GM19193 (cell line): ENCODE data around the gene ZFAND6.
A peak's percentile ranks its signal among the peaks of the same experiment; 100 is the strongest.

Experiments used
- POLR2A ChIP-seq: IDR thresholded peaks from 4 replicates; pipeline ENCODE4 v1.6.1; 2011; ENCODE audit not compliant: insufficient read depth, insufficient read length; ENCODE audit errors: extremely low read depth

ZFAND6 gene

DNA sequence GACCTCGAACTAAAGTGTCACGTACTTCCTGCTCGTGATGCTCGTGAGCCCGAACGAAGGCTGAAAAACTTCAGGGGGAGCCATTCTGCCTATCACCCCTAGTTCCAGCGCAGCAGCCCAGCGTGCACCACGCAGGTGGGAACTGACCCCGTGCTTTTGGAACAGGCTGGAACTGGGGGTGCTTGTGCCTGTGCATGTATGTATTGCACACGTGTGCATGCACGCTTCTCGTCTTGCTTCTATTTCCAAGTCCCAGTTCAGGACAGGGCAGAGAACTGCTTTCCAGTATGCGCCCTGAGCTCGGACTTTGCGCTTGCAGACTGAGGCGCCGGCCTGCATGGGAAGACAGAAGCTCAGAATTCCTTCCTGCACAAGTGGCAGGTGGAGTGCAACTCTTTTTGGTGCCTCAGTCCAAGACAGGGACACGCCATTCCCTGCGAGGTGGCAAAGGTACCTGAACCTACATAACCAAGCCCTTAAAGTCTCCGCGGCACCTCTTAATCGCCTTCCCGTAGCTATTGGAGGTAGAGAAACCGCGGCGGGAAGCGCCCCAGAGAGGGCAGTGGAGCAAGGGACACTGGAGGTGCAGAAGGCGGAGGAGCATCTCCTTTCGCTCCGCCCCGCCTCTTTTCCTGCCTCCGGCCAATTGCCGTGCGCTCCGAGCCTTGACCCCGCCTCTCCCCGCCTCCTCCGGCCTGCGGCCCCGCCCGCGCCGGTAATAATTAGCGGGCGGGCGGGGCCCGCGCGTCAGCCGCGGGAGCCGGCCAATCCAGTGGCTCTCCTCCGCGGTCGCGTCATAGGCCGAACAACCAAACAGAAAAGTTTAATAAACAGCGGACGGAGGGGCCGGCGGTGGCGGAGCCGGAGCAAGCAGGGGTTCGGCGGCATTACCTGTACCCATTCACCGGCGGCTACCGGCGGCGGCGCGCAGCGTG lies at the start of gene ZFAND6:
ZFAND6 (plus strand) TSS at position 826 of the 935 bp plus-strand sequence. CDS start 60,669 bp downstream, outside the sequence.
- TF ChIP-seq POLR2A = peak; percentile 80

DNA sequence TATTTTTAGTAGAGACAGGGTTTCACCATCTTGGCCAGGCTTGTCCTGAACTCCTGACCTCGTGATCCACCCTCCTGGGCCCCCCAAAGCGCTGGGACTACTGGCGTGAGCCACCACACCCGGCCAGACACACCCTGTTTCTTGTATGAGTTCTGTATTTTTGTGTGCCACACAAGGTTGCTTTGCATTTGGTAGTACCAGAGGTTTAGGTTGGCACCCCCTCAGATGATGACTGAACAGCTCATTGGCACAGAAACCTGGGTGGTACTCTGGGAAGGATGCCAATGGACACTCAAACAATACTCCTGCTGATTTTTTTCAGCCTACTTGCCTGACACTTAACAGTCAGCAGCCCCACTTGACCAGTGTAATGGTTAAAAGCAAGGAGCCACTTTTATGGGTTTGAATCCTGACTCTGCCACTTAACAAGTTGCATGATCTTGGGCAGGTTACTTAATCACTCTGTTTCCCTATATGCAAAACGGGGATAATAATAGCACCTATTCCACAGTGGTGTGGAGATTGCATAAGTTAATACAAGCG lies 49.3 kb upstream of the ZFAND6 start:
- TF ChIP-seq POLR2A = no peak

DNA sequence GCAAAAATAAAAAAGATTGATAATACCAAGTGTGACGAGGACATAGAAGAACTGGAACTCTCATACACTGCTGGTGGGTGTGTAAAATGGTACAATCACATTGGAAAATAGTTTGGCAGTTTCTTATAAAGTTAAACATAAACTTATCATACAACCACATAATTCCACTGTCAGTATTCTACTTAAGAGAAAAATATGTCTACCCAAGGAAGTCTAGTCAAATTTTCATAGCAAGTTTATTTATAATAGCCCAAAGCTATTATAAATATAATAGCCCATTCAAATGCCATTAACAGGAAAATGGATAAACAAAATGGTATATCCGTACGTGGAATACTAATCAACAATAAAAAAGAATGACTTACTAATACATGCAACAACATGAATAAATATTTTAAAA lies 47.9 kb upstream of the ZFAND6 start:
- no peak for TF ChIP-seq POLR2A

DNA sequence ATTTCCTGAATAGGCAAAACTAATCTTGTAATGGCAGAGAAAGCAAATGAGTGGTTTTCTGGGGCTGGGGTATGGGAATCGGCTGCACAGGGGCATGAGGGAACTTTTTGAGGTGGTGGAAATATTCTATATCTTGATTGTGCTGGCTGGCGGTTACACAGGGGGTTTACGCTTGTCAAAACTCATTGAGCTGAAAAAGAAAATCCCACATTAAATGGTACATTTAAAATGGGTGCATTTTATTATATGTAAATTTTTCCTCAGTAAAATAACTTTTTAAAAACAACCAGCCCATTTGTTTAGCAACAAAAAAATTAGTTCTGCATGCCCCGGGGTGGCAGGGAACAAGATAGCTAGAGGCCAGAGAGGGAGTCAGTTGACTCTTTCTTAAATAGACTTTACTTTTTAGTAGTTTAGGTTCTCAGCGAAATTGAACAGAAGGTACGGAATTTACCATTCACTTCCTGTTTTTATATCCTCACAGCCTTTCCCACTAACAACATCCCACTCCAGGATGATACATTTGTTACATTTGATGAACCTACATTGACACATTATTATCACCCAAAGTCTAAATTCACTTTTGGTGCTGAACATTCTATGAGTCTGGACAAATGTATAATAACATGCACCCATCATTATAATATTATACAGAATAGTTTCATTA lies 47.3 kb upstream of the ZFAND6 start:
- no peak for TF ChIP-seq POLR2A

DNA sequence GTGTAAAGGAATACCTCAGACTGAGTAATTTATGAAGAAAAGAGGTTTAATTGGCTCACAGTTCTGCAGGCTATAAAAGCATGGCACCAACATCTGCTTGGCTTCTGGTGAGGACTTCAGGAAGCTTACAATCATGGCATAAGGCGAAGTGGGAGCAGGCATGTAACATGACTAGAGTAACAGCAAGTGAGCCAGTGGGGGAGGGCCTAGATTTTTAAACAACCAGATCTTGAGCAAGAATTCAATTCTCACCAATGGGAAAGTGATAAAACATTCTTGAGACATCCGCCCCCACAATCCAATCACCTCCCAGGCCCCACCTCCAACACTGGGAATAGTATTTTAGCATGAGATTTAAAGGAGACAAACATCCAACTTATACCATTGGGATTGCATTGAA lies 44.3 kb upstream of the ZFAND6 start:
- TF ChIP-seq POLR2A = no peak

DNA sequence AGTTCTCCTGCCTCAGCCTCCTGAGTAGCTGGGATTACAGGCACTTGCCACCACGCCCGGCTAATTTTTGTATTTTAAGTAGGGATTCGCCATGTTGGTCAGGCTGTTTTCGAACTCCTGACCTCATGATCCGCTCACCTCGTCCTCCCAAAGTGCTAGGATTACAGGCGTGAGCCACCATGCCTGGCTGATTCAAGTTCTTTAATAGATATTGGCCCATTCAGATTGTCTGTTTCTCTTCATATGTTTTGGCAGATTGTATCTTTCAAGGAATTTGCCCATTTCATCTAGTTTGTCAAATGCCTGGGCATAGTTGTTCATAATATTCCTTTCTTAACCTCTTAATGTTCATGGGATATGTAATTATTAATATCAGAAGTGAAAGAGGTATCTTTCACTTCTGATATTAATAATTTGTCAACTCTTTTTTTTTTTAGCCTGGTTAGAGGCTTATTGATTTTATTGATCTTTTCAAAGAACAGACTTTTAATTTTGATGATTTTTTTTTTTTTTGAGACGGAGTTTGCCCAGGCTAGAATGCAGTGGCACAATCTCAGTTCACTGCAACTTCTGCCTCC lies 40.2 kb upstream of the ZFAND6 start:
- no peak for TF ChIP-seq POLR2A

DNA sequence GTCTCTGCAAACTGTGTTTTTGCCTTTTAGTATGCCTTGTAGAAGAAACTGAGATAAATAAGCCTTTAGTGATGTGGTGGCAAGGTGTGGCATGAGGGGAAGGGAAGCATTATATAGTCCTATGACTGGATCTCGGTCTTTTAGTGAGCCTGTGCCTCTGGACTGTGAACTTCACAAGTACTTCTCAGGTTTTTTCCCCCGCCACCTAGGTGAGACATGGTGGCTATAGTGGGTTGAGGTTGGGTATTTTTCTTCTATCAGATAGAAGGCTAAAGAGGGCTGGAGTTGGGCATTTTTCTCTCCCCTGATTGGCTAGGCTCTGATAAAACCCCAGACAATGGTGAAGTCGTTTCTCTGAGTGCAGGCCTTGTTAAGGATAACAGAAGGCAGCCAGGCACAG lies 38.7 kb upstream of the ZFAND6 start:
- TF ChIP-seq POLR2A = no peak

DNA sequence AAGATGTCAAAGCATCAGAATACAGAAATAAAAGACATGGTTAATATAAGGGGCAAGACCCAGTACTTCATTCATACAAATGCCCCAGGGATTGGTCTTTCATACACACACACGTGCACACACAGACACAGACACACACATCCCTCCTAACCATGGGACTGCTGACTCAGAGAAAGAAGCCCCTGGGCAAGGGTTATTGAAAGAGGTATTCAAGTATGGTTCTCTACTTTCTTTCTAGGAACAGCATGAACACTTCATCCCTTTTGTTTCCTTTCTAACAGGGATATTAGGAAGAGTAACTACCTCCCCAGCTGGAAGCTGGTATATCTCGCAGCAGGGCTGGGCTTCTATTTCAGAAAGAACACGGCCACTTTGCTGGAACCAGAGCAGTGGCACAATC lies 33.2 kb upstream of the ZFAND6 start:
- TF ChIP-seq POLR2A = no peak

DNA sequence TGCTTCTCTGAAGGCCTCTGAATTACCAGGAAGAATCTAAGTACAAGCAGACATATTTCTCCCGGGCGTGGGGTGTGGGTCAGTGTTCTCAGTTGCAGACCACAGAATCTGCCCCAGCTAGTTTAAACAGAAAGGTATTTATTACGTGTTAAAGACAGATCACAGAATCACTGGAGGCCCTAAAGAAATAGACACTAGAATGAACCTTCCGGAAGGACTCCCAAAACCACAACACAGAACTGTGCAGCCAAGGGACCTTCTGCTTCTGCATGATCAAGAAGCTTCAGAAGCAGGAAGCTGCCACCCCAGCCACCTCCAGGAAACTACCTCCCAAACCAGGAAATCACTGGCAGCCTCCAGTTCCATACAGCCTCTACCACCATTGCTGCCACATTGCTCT lies 32.7 kb upstream of the ZFAND6 start:
- no peak for TF ChIP-seq POLR2A

DNA sequence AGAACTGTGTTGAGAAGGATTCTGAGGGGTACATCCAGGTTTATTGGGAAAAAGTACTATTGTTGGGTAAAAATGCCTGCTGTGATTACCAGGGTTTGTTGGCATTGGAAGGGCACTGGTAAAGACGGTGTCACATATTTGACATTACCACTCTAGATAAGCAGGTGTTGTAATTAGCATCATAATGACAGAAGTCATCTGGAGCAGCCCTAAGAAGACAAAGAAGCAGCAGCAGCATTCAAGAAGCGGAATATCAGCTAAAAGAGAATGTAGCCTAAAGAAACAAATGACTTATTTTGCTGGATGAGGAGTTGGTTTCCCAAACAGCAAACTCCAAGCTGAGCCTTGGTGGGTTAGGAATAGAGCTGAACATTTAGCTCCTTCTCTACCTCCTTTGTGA lies 30.5 kb upstream of the ZFAND6 start:
- no peak for TF ChIP-seq POLR2A

DNA sequence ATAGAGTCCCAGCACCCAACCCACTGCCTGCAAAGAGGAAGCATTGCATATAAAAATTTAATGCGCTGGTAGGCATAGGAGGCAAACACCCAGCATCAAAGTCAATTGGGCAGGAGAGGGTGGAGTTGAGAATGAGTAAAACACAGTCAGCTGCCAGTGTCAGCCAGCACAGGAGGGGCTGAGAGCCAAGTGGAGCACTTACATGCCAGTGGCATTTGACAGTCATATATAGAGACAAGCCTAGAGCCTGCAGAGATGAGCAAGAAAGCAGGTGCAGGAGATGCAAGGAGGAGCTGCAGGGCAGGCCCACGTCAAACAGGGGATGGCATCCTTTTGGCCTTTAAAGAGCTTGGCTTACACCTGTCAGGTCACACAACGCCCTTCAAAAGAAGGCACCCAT lies 27.6 kb upstream of the ZFAND6 start:
- TF ChIP-seq POLR2A = no peak

DNA sequence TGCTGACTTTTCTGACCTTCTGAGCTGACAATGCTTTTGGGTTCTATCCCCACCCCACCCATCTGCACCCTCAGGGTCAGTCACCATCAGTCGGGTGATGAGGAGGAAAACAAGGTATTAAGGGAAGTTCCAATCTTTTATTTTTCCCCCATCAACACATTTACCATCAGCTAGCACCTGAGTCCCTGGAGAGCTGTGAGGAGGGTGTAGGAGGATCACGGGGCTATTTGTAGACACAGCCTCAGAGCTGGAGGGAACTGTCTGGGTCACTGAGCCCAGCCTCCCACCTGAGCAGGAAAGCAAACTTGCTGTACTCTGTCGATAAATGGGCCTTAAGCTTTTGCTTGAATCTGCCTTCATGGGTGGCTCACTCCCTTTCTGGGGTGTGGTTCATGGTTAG lies 24.8 kb upstream of the ZFAND6 start:
- no peak for TF ChIP-seq POLR2A

DNA sequence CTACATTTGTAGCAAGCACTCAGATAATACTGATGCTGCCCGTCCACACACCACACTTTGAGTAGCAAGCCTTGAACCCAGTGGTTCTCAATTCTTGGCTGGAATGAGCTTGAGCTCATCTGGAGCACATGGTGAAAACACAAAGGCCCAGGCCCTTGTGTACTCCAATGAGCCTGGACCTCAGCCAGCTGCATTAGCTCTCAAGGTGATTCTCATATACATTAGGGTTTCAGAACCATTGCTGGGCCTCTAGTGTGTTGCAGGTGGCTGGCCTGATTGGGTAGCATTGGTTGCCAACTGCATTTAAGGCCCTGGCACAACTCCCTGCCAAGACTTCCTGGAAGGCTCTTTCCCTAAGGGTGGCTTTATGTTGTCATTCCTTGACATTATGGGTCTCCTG lies 23.4 kb upstream of the ZFAND6 start:
- TF ChIP-seq POLR2A = no peak

DNA sequence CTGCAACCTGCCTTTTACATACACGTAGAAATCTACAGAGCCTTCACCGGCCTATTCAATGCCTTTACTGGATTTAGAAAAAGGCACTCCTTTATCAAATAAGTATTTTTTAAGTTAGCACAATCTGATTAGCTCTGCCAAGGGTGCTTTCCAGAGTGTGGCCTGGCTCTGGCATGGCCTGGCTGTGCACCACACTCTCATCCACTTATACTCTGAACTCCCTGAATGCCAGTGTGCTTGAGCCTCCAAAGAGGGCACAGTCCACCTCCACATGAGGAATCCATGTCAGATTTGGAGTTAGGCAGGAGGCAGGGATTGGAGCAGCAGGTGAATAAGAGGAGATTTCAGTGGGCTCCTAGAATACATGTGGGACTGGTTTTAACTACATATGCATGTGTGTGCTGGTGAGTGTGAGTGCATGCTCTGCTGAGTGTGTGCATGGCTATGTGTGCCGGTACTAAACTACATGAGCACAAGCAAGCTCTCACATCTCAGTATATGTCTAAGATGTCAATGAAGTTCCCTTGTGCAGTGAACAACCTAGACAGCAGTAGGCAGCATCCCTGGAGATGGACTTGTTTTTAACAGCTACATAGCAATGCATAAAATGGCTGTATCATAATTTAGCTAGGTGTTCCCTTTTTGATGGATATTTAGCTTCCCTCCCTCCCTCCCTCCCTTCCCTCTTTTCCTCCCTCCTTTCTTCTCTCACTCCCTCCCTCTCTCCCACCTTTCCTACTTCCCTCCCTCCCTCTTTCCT lies 17.8 kb upstream of the ZFAND6 start:
- no peak for TF ChIP-seq POLR2A

DNA sequence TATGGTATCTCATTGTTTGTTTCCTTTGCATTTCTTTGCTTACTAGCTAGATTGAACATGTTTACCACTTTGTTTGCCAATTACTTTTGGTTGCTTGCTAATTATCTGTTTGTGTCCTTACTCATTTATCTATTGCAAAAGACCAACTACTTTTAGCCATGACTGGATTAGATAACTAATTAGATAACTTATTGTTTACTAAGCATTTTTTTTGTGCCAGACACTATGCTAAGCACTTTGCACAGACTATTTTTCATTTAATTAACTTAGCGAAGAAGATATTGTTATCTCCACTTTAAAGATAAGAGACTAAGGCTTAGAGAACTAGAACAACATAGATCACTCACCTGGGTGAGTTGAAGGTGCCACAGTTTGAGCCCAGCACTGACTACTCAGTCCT lies 16.9 kb upstream of the ZFAND6 start:
- no peak for TF ChIP-seq POLR2A
